HepG2 (cell line): ENCODE data around the gene DHX29. TPM values are rescaled to one million over a fixed set of nuclear protein-coding genes. Genes with fewer than 3 reads are reported as not detected.

Experiments
- ATAC-seq: fragments of 200-7000 bp; cut with Tn5 transposase; 3 replicates; pipeline ENCODE4 v1.9.1; 2020; ENCODE audit warnings: mild to moderate bottlenecking, moderate library complexity
- BruUV-seq: library from RNA; stranded (reverse); fragments of 400-500 nt; replicated peaks from 2 replicates; lab custom pipeline; 2021; lab: Mats Ljungman, UMichigan
- CTCF ChIA-PET: fragments of 300-600 bp; formaldehyde crosslinking; extraction: SDS; loops from one replicate; lab custom pipeline; 2021; ENCODE audit warnings: low total read pairs, inconsistent platforms, low intra/inter-chr PET ratio; lab: Yijun Ruan, JAX
- POLR2A ChIA-PET: fragments of 350-600 bp; sonication (Branson Sonifier 250); formaldehyde crosslinking; loops from one replicate; lab custom pipeline; 2020; ENCODE audit warnings: antibody characterized with exemption, inconsistent platforms; lab: Yijun Ruan, JAX
- DNase-seq: peaks from one replicate; pipeline ENCODE4 v3.0.0-alpha.2; 2015; ENCODE audit warnings: low spot score
- FAIRE-seq: peaks from 3 replicates; lab custom pipeline; 2011; peaks lifted over from hg19 to GRCh38; lab: Jason Lieb, UNC
- H2AFZ ChIP-seq: one replicate; pipeline ENCODE4 v1.6.1; 2011; ENCODE audit warnings: low read length, inconsistent platforms
- H3K27ac ChIP-seq: fragments of 300-600 bp; 3 replicates; pipeline ENCODE4 v1.8.0; 2011; ENCODE audit warnings: mixed run types, mild to moderate bottlenecking, mixed read lengths, low read length, inconsistent platforms; ENCODE audit not compliant: insufficient read depth; ENCODE audit errors: extremely low read length
- H3K27me3 ChIP-seq, 2 experiments: fragments of 200-600 bp in 1 of 2; 2 replicates in 1 of 2; 3 replicates in 1 of 2; pipeline versions ENCODE4 v1.6.0 to v1.8.0; 2011; ENCODE audit warnings: low read length in 2 of 2, mild to moderate bottlenecking in 2 of 2, moderate library complexity in 2 of 2, inconsistent platforms in 1 of 2; ENCODE audit not compliant: insufficient read depth in 2 of 2, control insufficient read depth in 1 of 2
- H3K36me3 ChIP-seq, 2 experiments: fragments of 200-600 bp in 1 of 2; replicated peaks in 1 of 2; 2 replicates in 1 of 2; 3 replicates in 1 of 2; pipeline versions ENCODE4 v1.5.1 to v1.8.0; 2011; ENCODE audit warnings: low read length in 2 of 2, inconsistent platforms in 1 of 2; ENCODE audit not compliant: insufficient read depth in 2 of 2, control insufficient read depth in 1 of 2
- H3K4me1 ChIP-seq: 2 replicates; pipeline ENCODE4 v1.5.1; 2012; ENCODE audit warnings: low read length, inconsistent platforms; ENCODE audit not compliant: insufficient read depth
- H3K4me2 ChIP-seq: 2 replicates; pipeline ENCODE4 v1.6.0; 2011; ENCODE audit warnings: low read depth, low read length, inconsistent platforms
- H3K4me3 ChIP-seq, 3 experiments: fragments of 200-600 bp in 1 of 3; sonication (generic), shearing (Covaris generic) in 1 of 3; replicated peaks in 1 of 3; 2 replicates each; pipeline ENCODE4 v1.5.1; 2011 to 2016; ENCODE audit warnings: low read length in 3 of 3, inconsistent platforms in 2 of 3, low read depth in 2 of 3, mild to moderate bottlenecking in 2 of 3, control low read depth in 1 of 3, mixed read lengths in 1 of 3; ENCODE audit not compliant: insufficient read depth in 1 of 3
- H3K79me2 ChIP-seq: one replicate; pipeline ENCODE4 v1.6.1; 2011; ENCODE audit warnings: low read length, inconsistent platforms; ENCODE audit not compliant: insufficient read depth
- H3K9ac ChIP-seq: 2 replicates; pipeline ENCODE4 v1.6.0; 2011; ENCODE audit warnings: mild to moderate bottlenecking, low read depth, low read length, inconsistent platforms; ENCODE audit not compliant: insufficient read depth
- H3K9me3 ChIP-seq: 2 replicates; pipeline ENCODE4 v1.5.1; 2012; ENCODE audit warnings: mild to moderate bottlenecking, low read length
- H4K20me1 ChIP-seq: 2 replicates; pipeline ENCODE4 v1.6.0; 2011; ENCODE audit warnings: inconsistent platforms, mild to moderate bottlenecking, low read length, moderate library complexity; ENCODE audit not compliant: insufficient read depth
- ATF4 ChIP-seq, 2 experiments: fragments of 450-650 bp in 1 of 2; sonication (generic) in 1 of 2; formaldehyde crosslinking; IDR thresholded peaks; 2 replicates each; pipeline versions ENCODE4 v1.5.0 to v1.8.0; 2020 to 2022; ENCODE audit warnings: mild to moderate bottlenecking in 1 of 2, missing genetic modification reagents in 1 of 2
- FOXK1 ChIP-seq: sonication (generic); formaldehyde crosslinking; IDR thresholded peaks from 2 replicates; pipeline ENCODE4 v1.4.0; 2020; ENCODE audit warnings: low read depth, missing genetic modification reagents, borderline replicate concordance
- MEF2D ChIP-seq: sonication (generic); formaldehyde crosslinking; IDR thresholded peaks from 2 replicates; pipeline ENCODE4 v1.5.1; 2020; ENCODE audit warnings: mild to moderate bottlenecking, missing genetic modification reagents
- NR1H2 ChIP-seq: sonication (generic); formaldehyde crosslinking; IDR thresholded peaks from 2 replicates; pipeline ENCODE4 v1.8.1; 2022; ENCODE audit warnings: low read depth, missing genetic modification reagents, borderline replicate concordance
- SRY ChIP-seq: sonication (generic); formaldehyde crosslinking; IDR thresholded peaks from 2 replicates; pipeline ENCODE4 v1.8.0; 2022; ENCODE audit warnings: mild to moderate bottlenecking, missing genetic modification reagents
- ZBTB46 ChIP-seq: sonication (generic); formaldehyde crosslinking; IDR thresholded peaks from 2 replicates; pipeline ENCODE4 v1.4.0; 2020; ENCODE audit warnings: mild to moderate bottlenecking, missing genetic modification reagents, borderline replicate concordance
- ZFP90 ChIP-seq: sonication (generic); formaldehyde crosslinking; IDR thresholded peaks from 2 replicates; pipeline ENCODE4 v1.8.0; 2022; ENCODE audit warnings: missing genetic modification reagents, mild to moderate bottlenecking, inconsistent platforms, borderline replicate concordance
- ZNF207 ChIP-seq: fragments of 450-650 bp; IDR thresholded peaks from 2 replicates; pipeline ENCODE4 v1.6.1; 2016; ENCODE audit warnings: antibody characterized with exemption, borderline replicate concordance
- ZNF326 ChIP-seq: sonication (generic); formaldehyde crosslinking; IDR thresholded peaks from 2 replicates; pipeline ENCODE4 v1.4.0; 2020; ENCODE audit warnings: missing genetic modification reagents, borderline replicate concordance
- ZNF550 ChIP-seq: sonication (generic); formaldehyde crosslinking; IDR thresholded peaks from 2 replicates; pipeline ENCODE4 v1.4.0; 2020; ENCODE audit warnings: mild to moderate bottlenecking, missing genetic modification reagents, borderline replicate concordance
- ZNF672 ChIP-seq: sonication (generic); formaldehyde crosslinking; IDR thresholded peaks from 2 replicates; pipeline ENCODE4 v1.8.1; 2022; ENCODE audit warnings: missing genetic modification reagents
- WGBS: methylation state at CpG from one replicate; pipeline ENCODE4 v1.1.6; 2017; ENCODE audit warnings: low lambda C conversion rate; 5-methylcytosine and 5-hydroxymethylcytosine counted together
- in situ Hi-C: cut with HindIII; loops from 2 replicates; pipeline ENCODE4 v1.10.0; 2017; ENCODE audit warnings: low pct_unique_long_range_greater_than_20kb; ENCODE audit not compliant: extremely low pct_ligation_motif_present
- intact Hi-C: fragments of 100-400 bp; cut with micrococcal nuclease; formaldehyde crosslinking; loops from one replicate; pipeline ENCODE4 v1.10.0; 2022; ENCODE audit not compliant: unreplicated experiment
- polyA plus RNA-seq, 8 experiments: library from polyadenylated mRNA; depleted of rRNA in 3 of 8; stranded (reverse) in 7 of 8; unstranded in 1 of 8; fragments of >200 nt; fragmentation: Illumina TruSeq in 4 of 8; extraction: Trizol in 4 of 8; gene quantifications; 2 replicates each; pipeline versions ENCODE4 v1.2.1 to v1.2.3, GENCODE V29; 2011 to 2016; ENCODE audit warnings: low read depth in 4 of 8, missing spikeins in 1 of 8, mixed read lengths in 1 of 8; ENCODE audit not compliant: insufficient read depth in 1 of 8
- total RNA-seq, 5 experiments: library from RNA; depleted of rRNA; stranded (reverse); fragments of >200 nt; fragmentation: Illumina TruSeq; extraction: Trizol; gene quantifications; 2 replicates each; pipeline ENCODE4 v1.2.3, GENCODE V29; 2016; ENCODE audit warnings: low read depth in 1 of 5
- TF ChIP-seq, protein P1 (sequence below): sonication (generic); formaldehyde crosslinking; IDR thresholded peaks from 2 replicates; pipeline ENCODE4 v1.5.0; 2020; ENCODE audit warnings: missing genetic modification reagents
- TF ChIP-seq, protein P2 (sequence below): sonication (generic); formaldehyde crosslinking; IDR thresholded peaks from 2 replicates; pipeline ENCODE4 v1.4.0; 2020; ENCODE audit warnings: mild to moderate bottlenecking, missing genetic modification reagents

DHX29 gene
- total and polyA plus RNA-seq, 2 of the 13 experiments (the other 11 are each of a cell fraction or from before 2014, with no cell fraction given), result 1.9 to 22.0 TPM

- H3K9ac ChIP-seq, result no peak overlapping the region
- POLR2A ChIA-PET, result no interaction called here
These were observed 19.8 kb upstream of the DHX29 start for GRCh38 chr5:55327281-55327680.

More at GRCh38 chr5:55327281-55327680, 19.8 kb upstream of the DHX29 start:
- H4K20me1 ChIP-seq, result no peaks in the 10 kb centered on the region
- no peak for TF ChIP-seq MEF2D (CRISPR knock-in tag)
- TF ChIP-seq, protein P1, sequence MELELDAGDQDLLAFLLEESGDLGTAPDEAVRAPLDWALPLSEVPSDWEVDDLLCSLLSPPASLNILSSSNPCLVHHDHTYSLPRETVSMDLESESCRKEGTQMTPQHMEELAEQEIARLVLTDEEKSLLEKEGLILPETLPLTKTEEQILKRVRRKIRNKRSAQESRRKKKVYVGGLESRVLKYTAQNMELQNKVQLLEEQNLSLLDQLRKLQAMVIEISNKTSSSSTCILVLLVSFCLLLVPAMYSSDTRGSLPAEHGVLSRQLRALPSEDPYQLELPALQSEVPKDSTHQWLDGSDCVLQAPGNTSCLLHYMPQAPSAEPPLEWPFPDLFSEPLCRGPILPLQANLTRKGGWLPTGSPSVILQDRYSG, result no peak
- no peak for TF ChIP-seq SRY (CRISPR knock-in tag)
- no peak for TF ChIP-seq ZNF207
- no peak for TF ChIP-seq ZNF672 (CRISPR knock-in tag)
- no peak for TF ChIP-seq ZBTB46 (CRISPR knock-in tag)
- no peak for TF ChIP-seq ATF4 (CRISPR knock-in tag; IDR thresholded peaks at IDR 0.05)
- no peak for TF ChIP-seq ZFP90
- no peak for TF ChIP-seq FOXK1 (CRISPR knock-in tag)
- no peak for TF ChIP-seq ZNF326 (CRISPR knock-in tag)
- TF ChIP-seq, protein P2, sequence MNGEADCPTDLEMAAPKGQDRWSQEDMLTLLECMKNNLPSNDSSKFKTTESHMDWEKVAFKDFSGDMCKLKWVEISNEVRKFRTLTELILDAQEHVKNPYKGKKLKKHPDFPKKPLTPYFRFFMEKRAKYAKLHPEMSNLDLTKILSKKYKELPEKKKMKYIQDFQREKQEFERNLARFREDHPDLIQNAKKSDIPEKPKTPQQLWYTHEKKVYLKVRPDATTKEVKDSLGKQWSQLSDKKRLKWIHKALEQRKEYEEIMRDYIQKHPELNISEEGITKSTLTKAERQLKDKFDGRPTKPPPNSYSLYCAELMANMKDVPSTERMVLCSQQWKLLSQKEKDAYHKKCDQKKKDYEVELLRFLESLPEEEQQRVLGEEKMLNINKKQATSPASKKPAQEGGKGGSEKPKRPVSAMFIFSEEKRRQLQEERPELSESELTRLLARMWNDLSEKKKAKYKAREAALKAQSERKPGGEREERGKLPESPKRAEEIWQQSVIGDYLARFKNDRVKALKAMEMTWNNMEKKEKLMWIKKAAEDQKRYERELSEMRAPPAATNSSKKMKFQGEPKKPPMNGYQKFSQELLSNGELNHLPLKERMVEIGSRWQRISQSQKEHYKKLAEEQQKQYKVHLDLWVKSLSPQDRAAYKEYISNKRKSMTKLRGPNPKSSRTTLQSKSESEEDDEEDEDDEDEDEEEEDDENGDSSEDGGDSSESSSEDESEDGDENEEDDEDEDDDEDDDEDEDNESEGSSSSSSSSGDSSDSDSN (CRISPR knock-in tag), result no peak
- TF ChIP-seq NR1H2 (CRISPR knock-in tag), result no peak
- no peak for TF ChIP-seq ZNF550 (CRISPR knock-in tag)
- intact Hi-C loops (no loop called here), in situ Hi-C loops (loop anchor here (10.0 kb wide), 1 partner anchor 368 kb away; no protein-coding TSS in a partner anchor)
- H3K79me2 ChIP-seq, result peaks cover 20% of the 10 kb centered on the region
- H3K4me2 ChIP-seq, result no peak overlapping the region
- ATAC-seq, result no peak
- peaks cover 24% of the 10 kb centered on the region for H3K4me1 ChIP-seq
- DNase-seq, result no peak
- CTCF ChIA-PET, result no interaction called here
- H3K27me3 ChIP-seq, result no peaks in the 10 kb centered on the region
- H3K27ac ChIP-seq, result no peak overlapping the region
- H2AFZ ChIP-seq, result no peak overlapping the region
- H3K36me3 ChIP-seq, result peaks cover 11 to 46% of the 10 kb centered on the region in 2 experiments; a peak in 4 of 5 replicates
- no TSS peak for BruUV-seq
- H3K9me3 ChIP-seq, result no peaks in the 10 kb centered on the region
- no peak for FAIRE-seq
- 82% methylated on average over 2 of the region's 2 CpGs for WGBS
- H3K4me3 ChIP-seq, result no peak overlapping the region
